Upper lobe of left lung (tissue), 4 donors: ENCODE measurements around the gene TAP1.

ENCODE experiments used
- EP300 ChIP-seq, 4 donors: sonication (generic); formaldehyde crosslinking; IDR thresholded peaks; one replicate each; pipeline ENCODE4 v1.5.1; 2017; ENCODE audit warnings: antibody characterized with exemption in 4 of 4, control low read depth in 2 of 4
- POLR2A ChIP-seq, 4 donors: fragments of 450-650 bp; IDR thresholded peaks; one replicate each; pipeline ENCODE4 v1.5.1; 2016 to 2017; ENCODE audit warnings: antibody characterized with exemption in 4 of 4, mild to moderate bottlenecking in 2 of 4
- POLR2AphosphoS5 ChIP-seq, 2 donors: sonication (generic); formaldehyde crosslinking; IDR thresholded peaks; one replicate each; pipeline ENCODE4 v1.5.1; 2017; ENCODE audit warnings: antibody characterized with exemption in 2 of 2
- TF ChIP-seq, protein P1 (sequence below), 6 experiments: fragments of 450-650 bp in 4 of 6; fragments of 200-600 bp in 2 of 6; sonication (generic) in 2 of 6; IDR thresholded peaks; one replicate each; pipeline ENCODE4 v1.5.1; 2016 to 2019; ENCODE audit warnings: antibody characterized with exemption in 6 of 6

DNA sequence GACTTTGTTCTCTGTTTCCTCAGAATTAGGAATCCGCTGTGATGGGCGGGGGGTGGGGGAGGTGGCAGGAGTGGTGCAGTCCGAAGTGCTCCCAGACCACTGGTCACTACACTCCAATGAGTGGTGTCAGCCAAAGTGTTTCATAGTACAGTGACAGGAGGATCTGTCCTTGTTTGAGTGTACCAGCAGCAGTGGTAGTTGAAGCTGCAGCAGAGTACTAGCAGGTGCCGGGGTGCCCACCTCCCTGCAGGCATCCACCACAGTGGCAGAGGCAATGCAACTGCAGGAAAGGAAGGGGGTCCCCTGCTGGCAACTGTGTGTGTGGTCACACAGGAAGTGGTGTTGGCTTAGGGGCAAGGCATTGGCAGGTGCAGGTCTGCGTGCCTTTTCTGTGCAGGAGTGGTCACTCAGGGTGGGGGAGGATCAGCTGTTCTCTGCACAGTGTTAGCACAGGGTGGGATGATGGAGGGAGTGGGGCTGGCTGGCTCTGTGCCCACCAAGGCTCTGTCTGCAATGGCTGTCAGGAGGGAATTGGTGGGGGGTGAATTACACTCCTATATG lies 46.4 kb downstream of the TAP1 start:
- TF ChIP-seq EP300 (IDR thresholded peaks at IDR 0.05) (no peak), POLR2AphosphoS5 (IDR thresholded peaks at IDR 0.05) (no peak), POLR2A (IDR thresholded peaks at IDR 0.05) (no peak)
- TF ChIP-seq, protein P1, sequence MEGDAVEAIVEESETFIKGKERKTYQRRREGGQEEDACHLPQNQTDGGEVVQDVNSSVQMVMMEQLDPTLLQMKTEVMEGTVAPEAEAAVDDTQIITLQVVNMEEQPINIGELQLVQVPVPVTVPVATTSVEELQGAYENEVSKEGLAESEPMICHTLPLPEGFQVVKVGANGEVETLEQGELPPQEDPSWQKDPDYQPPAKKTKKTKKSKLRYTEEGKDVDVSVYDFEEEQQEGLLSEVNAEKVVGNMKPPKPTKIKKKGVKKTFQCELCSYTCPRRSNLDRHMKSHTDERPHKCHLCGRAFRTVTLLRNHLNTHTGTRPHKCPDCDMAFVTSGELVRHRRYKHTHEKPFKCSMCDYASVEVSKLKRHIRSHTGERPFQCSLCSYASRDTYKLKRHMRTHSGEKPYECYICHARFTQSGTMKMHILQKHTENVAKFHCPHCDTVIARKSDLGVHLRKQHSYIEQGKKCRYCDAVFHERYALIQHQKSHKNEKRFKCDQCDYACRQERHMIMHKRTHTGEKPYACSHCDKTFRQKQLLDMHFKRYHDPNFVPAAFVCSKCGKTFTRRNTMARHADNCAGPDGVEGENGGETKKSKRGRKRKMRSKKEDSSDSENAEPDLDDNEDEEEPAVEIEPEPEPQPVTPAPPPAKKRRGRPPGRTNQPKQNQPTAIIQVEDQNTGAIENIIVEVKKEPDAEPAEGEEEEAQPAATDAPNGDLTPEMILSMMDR (IDR thresholded peaks at IDR 0.05): no peak
